Measurements from ENCODE around the gene SUFU. TPM values are rescaled to one million over a fixed set of nuclear protein-coding genes. Genes with fewer than 3 reads are reported as not detected.

The SUFU gene
- total and polyA plus RNA-seq, 7 donors = 1.2 to 10.5 (median 6.6) TPM

DNA sequence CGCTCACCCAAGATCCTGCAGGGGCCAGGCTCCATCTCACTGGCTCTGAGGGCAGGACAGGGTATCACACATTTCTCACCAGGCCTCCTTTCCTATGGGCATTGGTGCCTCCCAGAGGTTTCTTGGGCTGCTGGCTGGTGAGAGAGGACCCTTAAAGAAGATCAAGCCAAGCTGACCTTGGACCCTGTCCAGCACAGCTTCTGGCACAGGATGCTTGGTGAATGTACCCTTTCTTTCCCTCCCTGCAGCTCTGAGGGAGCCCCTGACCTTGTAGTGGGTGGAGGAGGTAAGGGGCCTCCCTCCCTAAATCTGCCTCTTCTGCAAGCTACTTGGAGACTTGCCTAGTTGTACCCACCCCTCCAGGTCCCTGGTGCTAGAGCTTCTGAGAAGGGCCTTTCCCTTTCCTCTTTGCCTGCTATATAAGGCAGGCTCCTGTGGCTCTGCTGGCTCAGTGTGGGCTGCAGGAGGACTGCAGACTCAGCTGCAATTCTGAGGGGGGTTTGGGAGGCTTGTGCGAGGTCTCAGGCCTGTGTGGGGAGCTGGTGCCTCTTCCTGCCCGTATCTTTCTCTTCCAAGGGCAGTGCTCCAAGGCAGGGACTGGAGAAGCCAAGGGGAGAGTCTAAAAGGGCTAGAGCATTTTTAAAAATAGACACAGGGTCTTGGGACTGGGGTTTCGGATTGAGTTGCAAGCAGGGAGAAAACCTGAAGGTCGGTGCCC is 128.8 kb downstream of the SUFU start:
- Histone ChIP-seq H3K27ac (peak overlapping the region; percentile 52 to 94 (median 82)), H3K36me3 (peaks cover 0 to 7% (median 0%) of the 10 kb centered on the region in 4 donors), H3K4me1 (peaks cover 0 to 85% (median 81%) of the 10 kb centered on the region in 4 donors), H3K4me3 (no peak overlapping the region), H3K9me3 (no peaks in the 10 kb centered on the region), H3K27me3 (no peaks in the 10 kb centered on the region)
- intact Hi-C loops (cut with DNase I) = no loop called here
- WGBS, 2 donors = 53 to 79% methylated on average over 5 of the region's 5 CpGs
- TF ChIP-seq POLR2AphosphoS5 (IDR thresholded peaks at IDR 0.05) (no peak), EP300 (IDR thresholded peaks at IDR 0.05) (no peak), POLR2A (IDR thresholded peaks at IDR 0.05) (no peak)
- TF ChIP-seq, protein P1, sequence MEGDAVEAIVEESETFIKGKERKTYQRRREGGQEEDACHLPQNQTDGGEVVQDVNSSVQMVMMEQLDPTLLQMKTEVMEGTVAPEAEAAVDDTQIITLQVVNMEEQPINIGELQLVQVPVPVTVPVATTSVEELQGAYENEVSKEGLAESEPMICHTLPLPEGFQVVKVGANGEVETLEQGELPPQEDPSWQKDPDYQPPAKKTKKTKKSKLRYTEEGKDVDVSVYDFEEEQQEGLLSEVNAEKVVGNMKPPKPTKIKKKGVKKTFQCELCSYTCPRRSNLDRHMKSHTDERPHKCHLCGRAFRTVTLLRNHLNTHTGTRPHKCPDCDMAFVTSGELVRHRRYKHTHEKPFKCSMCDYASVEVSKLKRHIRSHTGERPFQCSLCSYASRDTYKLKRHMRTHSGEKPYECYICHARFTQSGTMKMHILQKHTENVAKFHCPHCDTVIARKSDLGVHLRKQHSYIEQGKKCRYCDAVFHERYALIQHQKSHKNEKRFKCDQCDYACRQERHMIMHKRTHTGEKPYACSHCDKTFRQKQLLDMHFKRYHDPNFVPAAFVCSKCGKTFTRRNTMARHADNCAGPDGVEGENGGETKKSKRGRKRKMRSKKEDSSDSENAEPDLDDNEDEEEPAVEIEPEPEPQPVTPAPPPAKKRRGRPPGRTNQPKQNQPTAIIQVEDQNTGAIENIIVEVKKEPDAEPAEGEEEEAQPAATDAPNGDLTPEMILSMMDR (IDR thresholded peaks at IDR 0.05) = no peak
- no peak for DNase-seq

DNA sequence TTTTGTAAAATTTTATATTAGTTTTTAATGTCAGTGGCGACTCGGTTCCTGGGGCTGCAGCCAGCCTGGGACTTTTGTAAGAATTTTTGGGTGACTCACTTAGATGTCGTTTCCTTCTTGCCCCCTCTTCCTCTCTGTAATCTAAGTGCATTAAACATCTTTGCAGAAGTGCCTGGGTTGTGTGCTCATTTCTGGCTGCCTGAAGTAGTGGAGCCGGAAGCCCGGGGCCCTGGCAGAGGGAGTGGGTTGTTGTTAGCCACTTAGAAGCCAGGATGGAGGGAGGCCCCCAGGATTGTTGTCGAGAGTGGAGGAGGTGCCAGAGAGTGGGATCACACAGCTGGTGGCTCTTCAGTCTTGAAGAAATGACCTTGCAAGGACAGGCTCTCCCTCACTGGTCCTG is 129.5 kb downstream of the SUFU start:
- H3K27ac ChIP-seq = peak overlapping the region; percentile 52 to 94 (median 82)
- no peak overlapping the region for H3K4me3 ChIP-seq
- 37 to 66% methylated on average over 6 of the region's 6 CpGs for WGBS, 2 donors
- H3K36me3 ChIP-seq = peaks cover 0 to 7% (median 0%) of the 10 kb centered on the region in 4 donors
- H3K9me3 ChIP-seq = no peaks in the 10 kb centered on the region
- intact Hi-C loops (cut with DNase I) = no loop called here
- no peak for TF ChIP-seq POLR2A (IDR thresholded peaks at IDR 0.05)
- no peaks in the 10 kb centered on the region for H3K27me3 ChIP-seq
- DNase-seq = no peak
- H3K4me1 ChIP-seq = peaks cover 0 to 78% (median 74%) of the 10 kb centered on the region in 4 donors

DNA sequence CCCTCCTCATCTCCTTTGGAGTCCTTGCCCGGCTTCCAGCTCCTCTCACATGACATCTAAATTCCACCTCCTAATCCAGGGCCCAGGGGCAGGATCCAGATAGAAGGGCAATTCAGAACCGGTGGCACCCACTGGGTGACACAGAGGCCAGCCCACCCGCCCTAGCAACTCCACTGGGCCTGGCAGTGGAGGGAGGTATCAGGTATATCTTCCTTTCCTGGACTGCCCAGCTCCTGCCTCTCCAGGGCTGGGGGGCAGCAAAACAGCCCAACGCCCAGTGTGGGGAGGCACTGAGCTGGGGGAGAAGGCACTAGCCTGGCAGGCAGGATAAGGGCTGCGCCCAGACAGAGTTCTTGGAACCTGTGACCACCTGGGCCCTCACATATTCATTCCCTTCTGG is 130.1 kb downstream of the SUFU start:
- intact Hi-C loops (cut with DNase I) = no loop called here
- WGBS, 2 donors = 81 to 89% methylated on average over 5 of the region's 5 CpGs
- H3K4me1 ChIP-seq = peaks cover 0 to 72% (median 68%) of the 10 kb centered on the region in 4 donors

DNA sequence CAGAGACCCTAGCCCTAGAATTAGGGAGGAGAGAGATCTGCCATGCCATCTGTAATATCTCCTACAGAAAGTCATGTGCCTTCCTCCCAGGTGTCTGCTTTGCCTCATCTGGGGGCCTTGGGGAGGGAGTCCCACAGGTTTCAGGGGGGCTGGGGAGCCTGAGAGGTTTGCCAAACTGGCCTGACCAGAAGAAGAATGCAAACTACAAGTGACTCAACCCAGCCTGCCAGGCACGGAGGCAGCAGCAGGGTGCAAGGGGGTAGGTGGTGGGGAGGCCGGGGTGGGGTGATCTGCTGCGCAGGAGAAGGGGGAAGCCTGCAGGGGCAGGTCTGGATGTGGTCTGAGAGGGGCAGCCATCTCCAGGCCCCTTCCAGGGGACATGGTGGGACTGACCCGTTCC is 130.9 kb downstream of the SUFU start:
- TF ChIP-seq EP300 (IDR thresholded peaks at IDR 0.05) = no peak
- TF ChIP-seq, protein P1 (IDR thresholded peaks at IDR 0.05) = no peak
- TF ChIP-seq POLR2AphosphoS5 (IDR thresholded peaks at IDR 0.05) = no peak
- TF ChIP-seq POLR2A (IDR thresholded peaks at IDR 0.05) = no peak
- peak overlapping the region in 3 of 4 donors; percentile 4 to 94 (median 91) for H3K27ac ChIP-seq
- peaks cover 0 to 64% (median 60%) of the 10 kb centered on the region in 4 donors for H3K4me1 ChIP-seq
- DNase-seq = no peak
- H3K36me3 ChIP-seq = peaks cover 0 to 7% (median 0%) of the 10 kb centered on the region in 4 donors
- no peaks in the 10 kb centered on the region for H3K27me3 ChIP-seq
- 66 to 69% methylated on average over 4 of the region's 4 CpGs for WGBS, 2 donors
- H3K4me3 ChIP-seq = no peak overlapping the region
- no peaks in the 10 kb centered on the region for H3K9me3 ChIP-seq
- intact Hi-C loops (cut with DNase I) = no loop called here

More for the DNA sequence above, 130.1 kb downstream of the SUFU start:
- no peaks in the 10 kb centered on the region for H3K27me3 ChIP-seq
- no peak for TF ChIP-seq POLR2A (IDR thresholded peaks at IDR 0.05)
- no peak for TF ChIP-seq POLR2AphosphoS5 (IDR thresholded peaks at IDR 0.05)
- no peak for TF ChIP-seq EP300 (IDR thresholded peaks at IDR 0.05)
- TF ChIP-seq, protein P1 (IDR thresholded peaks at IDR 0.05) = no peak
- no peak for DNase-seq
- H3K27ac ChIP-seq = peak overlapping the region; percentile 52 to 94 (median 82)
- peaks cover 0 to 7% (median 0%) of the 10 kb centered on the region in 4 donors for H3K36me3 ChIP-seq
- no peaks in the 10 kb centered on the region for H3K9me3 ChIP-seq
- H3K4me3 ChIP-seq = no peak overlapping the region

DNA sequence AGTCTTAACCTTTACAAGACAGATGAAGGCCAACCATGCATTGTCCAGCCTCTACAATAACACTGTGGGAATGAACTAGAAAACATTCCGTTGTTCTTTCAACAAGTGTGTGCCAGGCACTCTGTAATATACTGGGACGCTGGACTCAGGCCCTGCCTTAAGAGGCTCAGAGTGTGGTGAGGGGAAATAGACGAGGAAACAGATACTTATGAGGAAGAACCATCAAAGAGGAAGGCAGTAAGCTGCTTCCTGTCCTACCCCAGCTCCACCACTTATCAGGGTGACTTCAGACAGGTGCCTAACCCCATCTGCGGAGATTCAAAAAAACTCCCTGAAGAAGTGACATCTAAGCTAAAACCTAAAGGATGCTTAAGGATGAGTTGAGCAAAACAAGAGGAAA is 131.6 kb downstream of the SUFU start:
- intact Hi-C loops (cut with DNase I) = no loop called here
- Histone ChIP-seq H3K36me3 (no peaks in the 10 kb centered on the region), H3K4me1 (peaks cover 0 to 57% (median 53%) of the 10 kb centered on the region in 4 donors), H3K27ac (peak overlapping the region in 3 of 4 donors; percentile 4 to 94 (median 91)), H3K9me3 (no peaks in the 10 kb centered on the region), H3K27me3 (no peaks in the 10 kb centered on the region), H3K4me3 (no peak overlapping the region)
- no peak for DNase-seq
- WGBS, 2 donors = 37 to 63% methylated on average over 4 of the region's 4 CpGs
- TF ChIP-seq, protein P1 (IDR thresholded peaks at IDR 0.05) = no peak
- TF ChIP-seq EP300 (IDR thresholded peaks at IDR 0.05) = no peak
- TF ChIP-seq POLR2AphosphoS5 (IDR thresholded peaks at IDR 0.05) = no peak
- TF ChIP-seq POLR2A (IDR thresholded peaks at IDR 0.05) = no peak

Data from sigmoid colon (tissue), 7 donors.